ENCODE results near the gene OR52E4. TPM values are rescaled to one million over a fixed set of nuclear protein-coding genes. Genes with fewer than 3 reads are reported as not detected.

Gene OR52E4
- total RNA-seq, 1 experiment from 2014 or later, result not detected

- ChIA-PET POLR2A (no interaction called here), CTCF (interaction anchor here (0.6 kb wide), 1 partner anchor 1094 kb away, joined by 7 read pairs; no protein-coding TSS in a partner anchor)
- H3K27me3 Mint-ChIP-seq (ENCODE audit: insufficient read depth, unreplicated experiment), result peaks cover 5% of the 10 kb centered on the region
- H3K27me3 ChIP-seq (replicated peaks; ENCODE audit: control insufficient read depth, insufficient read depth, low read length), result no peaks in the 10 kb centered on the region
- no peak for DNase-seq
- H3K9me3 Mint-ChIP-seq (ENCODE audit: unreplicated experiment), result peaks cover 45% of the 10 kb centered on the region
- TF ChIP-seq, protein P1, sequence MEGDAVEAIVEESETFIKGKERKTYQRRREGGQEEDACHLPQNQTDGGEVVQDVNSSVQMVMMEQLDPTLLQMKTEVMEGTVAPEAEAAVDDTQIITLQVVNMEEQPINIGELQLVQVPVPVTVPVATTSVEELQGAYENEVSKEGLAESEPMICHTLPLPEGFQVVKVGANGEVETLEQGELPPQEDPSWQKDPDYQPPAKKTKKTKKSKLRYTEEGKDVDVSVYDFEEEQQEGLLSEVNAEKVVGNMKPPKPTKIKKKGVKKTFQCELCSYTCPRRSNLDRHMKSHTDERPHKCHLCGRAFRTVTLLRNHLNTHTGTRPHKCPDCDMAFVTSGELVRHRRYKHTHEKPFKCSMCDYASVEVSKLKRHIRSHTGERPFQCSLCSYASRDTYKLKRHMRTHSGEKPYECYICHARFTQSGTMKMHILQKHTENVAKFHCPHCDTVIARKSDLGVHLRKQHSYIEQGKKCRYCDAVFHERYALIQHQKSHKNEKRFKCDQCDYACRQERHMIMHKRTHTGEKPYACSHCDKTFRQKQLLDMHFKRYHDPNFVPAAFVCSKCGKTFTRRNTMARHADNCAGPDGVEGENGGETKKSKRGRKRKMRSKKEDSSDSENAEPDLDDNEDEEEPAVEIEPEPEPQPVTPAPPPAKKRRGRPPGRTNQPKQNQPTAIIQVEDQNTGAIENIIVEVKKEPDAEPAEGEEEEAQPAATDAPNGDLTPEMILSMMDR (IDR thresholded peaks at IDR 0.05; ENCODE audit: insufficient read depth in 1 of 2, low read depth in 1 of 2, low read length in 1 of 2, severe bottlenecking in 1 of 2, unreplicated experiment in 1 of 2), result no peak
- intact Hi-C loops (cut with micrococcal nuclease; ENCODE audit: unreplicated experiment), result no loop called here
- H3K36me3 ChIP-seq (ENCODE audit: control insufficient read depth, insufficient read depth, low read length), result no peaks in the 10 kb centered on the region
- BruUV-seq (replicated peaks), result no TSS peak
- H3K4me1 ChIP-seq, result no peaks in the 10 kb centered on the region
- no peaks in the 10 kb centered on the region for H3K4me1 Mint-ChIP-seq (ENCODE audit: low read depth, unreplicated experiment)
- no peak overlapping the region for H3K4me3 ChIP-seq (ENCODE audit: low read depth, low read length)
- H3K36me3 Mint-ChIP-seq (ENCODE audit: insufficient read depth, unreplicated experiment), result no peaks in the 10 kb centered on the region
- H3K4me3 Mint-ChIP-seq (ENCODE audit: unreplicated experiment), result no peak overlapping the region
- no peaks in the 10 kb centered on the region for H3K9me3 ChIP-seq
- H3K27ac Mint-ChIP-seq (ENCODE audit: unreplicated experiment), result no peak overlapping the region
These were observed 50.2 kb downstream of the OR52E4 start for GRCh38 chr11:5930614-5931013.

DNA sequence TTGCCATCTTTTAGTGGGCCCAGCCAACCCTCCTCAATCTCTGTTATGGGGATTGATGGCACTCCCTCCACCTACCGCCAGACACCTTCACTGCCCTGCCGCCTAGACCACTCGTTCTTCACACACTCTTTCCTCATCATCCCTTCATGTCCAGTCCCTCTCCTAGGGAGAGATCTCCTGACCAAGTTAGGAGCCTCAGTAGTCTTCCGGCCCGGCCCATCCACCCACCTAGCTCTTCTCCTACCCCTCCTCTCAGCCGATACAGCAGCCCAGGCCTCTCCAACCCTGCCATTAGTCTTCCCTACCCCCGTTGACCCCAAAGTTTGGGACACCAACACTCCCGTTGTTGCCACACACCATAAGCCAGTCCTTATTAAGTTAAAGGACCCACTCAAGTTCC lies 50.6 kb downstream of the OR52E4 start:
- no peak overlapping the region for H3K27ac Mint-ChIP-seq (ENCODE audit: unreplicated experiment)
- peaks cover 5% of the 10 kb centered on the region for H3K27me3 Mint-ChIP-seq (ENCODE audit: insufficient read depth, unreplicated experiment)
- BruUV-seq (replicated peaks), result no TSS peak
- Histone ChIP-seq H3K4me1 (no peaks in the 10 kb centered on the region), H3K27me3 (replicated peaks; ENCODE audit: control insufficient read depth, insufficient read depth, low read length) (no peaks in the 10 kb centered on the region), H3K36me3 (ENCODE audit: control insufficient read depth, insufficient read depth, low read length) (no peaks in the 10 kb centered on the region), H3K4me3 (ENCODE audit: low read depth, low read length) (no peak overlapping the region), H3K9me3 (no peaks in the 10 kb centered on the region)
- no peak for DNase-seq
- no peak overlapping the region for H3K4me3 Mint-ChIP-seq (ENCODE audit: unreplicated experiment)
- peaks cover 45% of the 10 kb centered on the region for H3K9me3 Mint-ChIP-seq (ENCODE audit: unreplicated experiment)
- ChIA-PET POLR2A (no interaction called here), CTCF (no interaction called here)
- TF ChIP-seq, protein P1 (IDR thresholded peaks at IDR 0.05; ENCODE audit: insufficient read depth in 1 of 2, low read depth in 1 of 2, low read length in 1 of 2, severe bottlenecking in 1 of 2, unreplicated experiment in 1 of 2), result no peak
- intact Hi-C loops (cut with micrococcal nuclease; ENCODE audit: unreplicated experiment), result no loop called here
- H3K4me1 Mint-ChIP-seq (ENCODE audit: low read depth, unreplicated experiment), result no peaks in the 10 kb centered on the region
- H3K36me3 Mint-ChIP-seq (ENCODE audit: insufficient read depth, unreplicated experiment), result no peaks in the 10 kb centered on the region

GRCh38 chr11:5932671-5933070 lies 52.2 kb downstream of the OR52E4 start:
- no peak overlapping the region for H3K4me3 Mint-ChIP-seq (ENCODE audit: unreplicated experiment)
- TF ChIP-seq, protein P1 (IDR thresholded peaks at IDR 0.05; ENCODE audit: insufficient read depth in 1 of 2, low read depth in 1 of 2, low read length in 1 of 2, severe bottlenecking in 1 of 2, unreplicated experiment in 1 of 2), result no peak
- no peak for DNase-seq
- H3K9me3 Mint-ChIP-seq (ENCODE audit: unreplicated experiment), result peaks cover 51% of the 10 kb centered on the region
- peaks cover 5% of the 10 kb centered on the region for H3K27me3 Mint-ChIP-seq (ENCODE audit: insufficient read depth, unreplicated experiment)
- H3K27ac Mint-ChIP-seq (ENCODE audit: unreplicated experiment), result no peak overlapping the region
- no peaks in the 10 kb centered on the region for H3K36me3 ChIP-seq (ENCODE audit: control insufficient read depth, insufficient read depth, low read length)
- H3K4me1 ChIP-seq, result no peaks in the 10 kb centered on the region
- no peaks in the 10 kb centered on the region for H3K4me1 Mint-ChIP-seq (ENCODE audit: low read depth, unreplicated experiment)
- ChIA-PET POLR2A (no interaction called here), CTCF (no interaction called here)
- H3K4me3 ChIP-seq (ENCODE audit: low read depth, low read length), result no peak overlapping the region
- H3K36me3 Mint-ChIP-seq (ENCODE audit: insufficient read depth, unreplicated experiment), result no peaks in the 10 kb centered on the region
- H3K9me3 ChIP-seq, result no peaks in the 10 kb centered on the region
- BruUV-seq (replicated peaks), result no TSS peak
- intact Hi-C loops (cut with micrococcal nuclease; ENCODE audit: unreplicated experiment), result no loop called here
- no peaks in the 10 kb centered on the region for H3K27me3 ChIP-seq (replicated peaks; ENCODE audit: control insufficient read depth, insufficient read depth, low read length)
